Measurements from ENCODE around the gene EFNB3. TPM values are rescaled to one million over a fixed set of nuclear protein-coding genes. Genes with fewer than 3 reads are reported as not detected.

The EFNB3 gene
- total RNA-seq, 1 experiment from 2014 or later: 2.5 TPM

DNA sequence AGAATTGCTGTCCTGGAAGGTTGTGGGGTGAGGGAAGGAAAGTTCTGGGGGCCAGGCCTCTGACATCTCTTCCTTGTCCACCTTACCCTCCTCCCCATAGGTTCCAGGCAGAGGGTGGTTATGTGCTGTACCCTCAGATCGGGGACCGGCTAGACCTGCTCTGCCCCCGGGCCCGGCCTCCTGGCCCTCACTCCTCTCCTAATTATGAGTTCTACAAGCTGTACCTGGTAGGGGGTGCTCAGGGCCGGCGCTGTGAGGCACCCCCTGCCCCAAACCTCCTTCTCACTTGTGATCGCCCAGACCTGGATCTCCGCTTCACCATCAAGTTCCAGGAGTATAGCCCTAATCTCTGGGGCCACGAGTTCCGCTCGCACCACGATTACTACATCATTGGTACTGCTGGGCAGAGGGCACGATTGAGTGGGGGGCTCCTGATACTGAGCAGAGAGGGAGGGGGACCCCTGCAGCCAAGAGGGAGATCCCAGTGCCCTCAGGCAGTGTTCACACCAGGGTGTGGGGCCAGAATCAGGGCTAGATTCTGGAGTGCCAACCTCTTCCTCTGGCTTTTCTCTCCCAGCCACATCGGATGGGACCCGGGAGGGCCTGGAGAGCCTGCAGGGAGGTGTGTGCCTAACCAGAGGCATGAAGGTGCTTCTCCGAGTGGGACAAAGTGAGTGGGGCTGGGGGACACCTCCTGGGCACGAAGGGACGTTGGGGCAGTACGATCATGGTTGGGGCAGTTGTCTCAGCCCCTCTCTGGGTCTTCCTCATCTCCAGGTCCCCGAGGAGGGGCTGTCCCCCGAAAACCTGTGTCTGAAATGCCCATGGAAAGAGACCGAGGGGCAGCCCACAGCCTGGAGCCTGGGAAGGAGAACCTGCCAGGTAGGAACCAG, 3.1 kb downstream of the EFNB3 start:
- no peak for DNase-seq (ENCODE audit: low read depth, low spot score)
- intact Hi-C loops (cut with micrococcal nuclease; ENCODE audit: unreplicated experiment) (no loop called here), in situ Hi-C loops (cut with HindIII; ENCODE audit: low pct_unique_long_range_greater_than_20kb, low sequenced_read_pairs) (no loop called here)
- no peak for ATAC-seq
- BruUV-seq (replicated peaks): no TSS peak
- Histone ChIP-seq H3K4me3 (ENCODE audit: low read depth in 2 of 2, low read length in 2 of 2) (no peak overlapping the region), H3K27ac (ENCODE audit: low read length) (no peak overlapping the region), H3K9me3 (ENCODE audit: control insufficient read depth, insufficient read depth, low read depth, low read length) (no peaks in the 10 kb centered on the region), H3K27me3 (ENCODE audit: control insufficient read depth, insufficient read depth, low read length) (no peaks in the 10 kb centered on the region), H3K36me3 (ENCODE audit: control insufficient read depth, insufficient read depth, low read length) (no peaks in the 10 kb centered on the region), H3K4me1 (ENCODE audit: control insufficient read depth, insufficient read depth, low read length) (peaks cover 12% of the 10 kb centered on the region; the same call in 1 of the 2 replicates)
- ChIA-PET POLR2A (no interaction called here), CTCF (no interaction called here)
- TF ChIP-seq, protein P1, sequence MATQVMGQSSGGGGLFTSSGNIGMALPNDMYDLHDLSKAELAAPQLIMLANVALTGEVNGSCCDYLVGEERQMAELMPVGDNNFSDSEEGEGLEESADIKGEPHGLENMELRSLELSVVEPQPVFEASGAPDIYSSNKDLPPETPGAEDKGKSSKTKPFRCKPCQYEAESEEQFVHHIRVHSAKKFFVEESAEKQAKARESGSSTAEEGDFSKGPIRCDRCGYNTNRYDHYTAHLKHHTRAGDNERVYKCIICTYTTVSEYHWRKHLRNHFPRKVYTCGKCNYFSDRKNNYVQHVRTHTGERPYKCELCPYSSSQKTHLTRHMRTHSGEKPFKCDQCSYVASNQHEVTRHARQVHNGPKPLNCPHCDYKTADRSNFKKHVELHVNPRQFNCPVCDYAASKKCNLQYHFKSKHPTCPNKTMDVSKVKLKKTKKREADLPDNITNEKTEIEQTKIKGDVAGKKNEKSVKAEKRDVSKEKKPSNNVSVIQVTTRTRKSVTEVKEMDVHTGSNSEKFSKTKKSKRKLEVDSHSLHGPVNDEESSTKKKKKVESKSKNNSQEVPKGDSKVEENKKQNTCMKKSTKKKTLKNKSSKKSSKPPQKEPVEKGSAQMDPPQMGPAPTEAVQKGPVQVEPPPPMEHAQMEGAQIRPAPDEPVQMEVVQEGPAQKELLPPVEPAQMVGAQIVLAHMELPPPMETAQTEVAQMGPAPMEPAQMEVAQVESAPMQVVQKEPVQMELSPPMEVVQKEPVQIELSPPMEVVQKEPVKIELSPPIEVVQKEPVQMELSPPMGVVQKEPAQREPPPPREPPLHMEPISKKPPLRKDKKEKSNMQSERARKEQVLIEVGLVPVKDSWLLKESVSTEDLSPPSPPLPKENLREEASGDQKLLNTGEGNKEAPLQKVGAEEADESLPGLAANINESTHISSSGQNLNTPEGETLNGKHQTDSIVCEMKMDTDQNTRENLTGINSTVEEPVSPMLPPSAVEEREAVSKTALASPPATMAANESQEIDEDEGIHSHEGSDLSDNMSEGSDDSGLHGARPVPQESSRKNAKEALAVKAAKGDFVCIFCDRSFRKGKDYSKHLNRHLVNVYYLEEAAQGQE (IDR thresholded peaks at IDR 0.05; ENCODE audit: insufficient read depth in 1 of 2, low read depth in 2 of 2, low read length in 1 of 2): no peak
- TF ChIP-seq SIN3A (IDR thresholded peaks at IDR 0.05; ENCODE audit: borderline replicate concordance, insufficient read depth, low read depth, low read length): no peak
- no peak for TF ChIP-seq TCF7L2 (IDR thresholded peaks at IDR 0.05; ENCODE audit: low read depth, low read length)
- TF ChIP-seq POLR2AphosphoS5 (IDR thresholded peaks at IDR 0.05; ENCODE audit: low read depth, low read length): no peak
- TF ChIP-seq, protein P2, sequence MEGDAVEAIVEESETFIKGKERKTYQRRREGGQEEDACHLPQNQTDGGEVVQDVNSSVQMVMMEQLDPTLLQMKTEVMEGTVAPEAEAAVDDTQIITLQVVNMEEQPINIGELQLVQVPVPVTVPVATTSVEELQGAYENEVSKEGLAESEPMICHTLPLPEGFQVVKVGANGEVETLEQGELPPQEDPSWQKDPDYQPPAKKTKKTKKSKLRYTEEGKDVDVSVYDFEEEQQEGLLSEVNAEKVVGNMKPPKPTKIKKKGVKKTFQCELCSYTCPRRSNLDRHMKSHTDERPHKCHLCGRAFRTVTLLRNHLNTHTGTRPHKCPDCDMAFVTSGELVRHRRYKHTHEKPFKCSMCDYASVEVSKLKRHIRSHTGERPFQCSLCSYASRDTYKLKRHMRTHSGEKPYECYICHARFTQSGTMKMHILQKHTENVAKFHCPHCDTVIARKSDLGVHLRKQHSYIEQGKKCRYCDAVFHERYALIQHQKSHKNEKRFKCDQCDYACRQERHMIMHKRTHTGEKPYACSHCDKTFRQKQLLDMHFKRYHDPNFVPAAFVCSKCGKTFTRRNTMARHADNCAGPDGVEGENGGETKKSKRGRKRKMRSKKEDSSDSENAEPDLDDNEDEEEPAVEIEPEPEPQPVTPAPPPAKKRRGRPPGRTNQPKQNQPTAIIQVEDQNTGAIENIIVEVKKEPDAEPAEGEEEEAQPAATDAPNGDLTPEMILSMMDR (IDR thresholded peaks at IDR 0.05): no peak

DNA sequence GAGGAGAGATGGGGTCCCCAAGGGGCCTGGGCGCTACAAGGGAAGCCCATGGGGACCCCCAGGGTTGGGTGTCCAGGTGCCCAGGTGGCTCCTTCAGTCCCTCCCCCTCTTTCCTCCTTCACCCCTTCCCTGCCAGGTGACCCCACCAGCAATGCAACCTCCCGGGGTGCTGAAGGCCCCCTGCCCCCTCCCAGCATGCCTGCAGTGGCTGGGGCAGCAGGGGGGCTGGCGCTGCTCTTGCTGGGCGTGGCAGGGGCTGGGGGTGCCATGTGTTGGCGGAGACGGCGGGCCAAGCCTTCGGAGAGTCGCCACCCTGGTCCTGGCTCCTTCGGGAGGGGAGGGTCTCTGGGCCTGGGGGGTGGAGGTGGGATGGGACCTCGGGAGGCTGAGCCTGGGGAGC, 4.0 kb downstream of the EFNB3 start:
- ChIA-PET CTCF (no interaction called here), POLR2A (no interaction called here)
- no TSS peak for BruUV-seq (replicated peaks)
- Histone ChIP-seq H3K36me3 (ENCODE audit: control insufficient read depth, insufficient read depth, low read length) (no peaks in the 10 kb centered on the region), H3K27me3 (ENCODE audit: control insufficient read depth, insufficient read depth, low read length) (no peaks in the 10 kb centered on the region), H3K9me3 (ENCODE audit: control insufficient read depth, insufficient read depth, low read depth, low read length) (no peaks in the 10 kb centered on the region), H3K4me3 (ENCODE audit: low read depth in 2 of 2, low read length in 2 of 2) (no peak overlapping the region), H3K4me1 (ENCODE audit: control insufficient read depth, insufficient read depth, low read length) (peaks cover 9% of the 10 kb centered on the region; the same call in 1 of the 2 replicates), H3K27ac (ENCODE audit: low read length) (no peak overlapping the region)
- no peak for TF ChIP-seq TCF7L2 (IDR thresholded peaks at IDR 0.05; ENCODE audit: low read depth, low read length)
- TF ChIP-seq, protein P1 (IDR thresholded peaks at IDR 0.05; ENCODE audit: insufficient read depth in 1 of 2, low read depth in 2 of 2, low read length in 1 of 2): no peak
- TF ChIP-seq, protein P2 (IDR thresholded peaks at IDR 0.05): no peak
- no peak for TF ChIP-seq POLR2AphosphoS5 (IDR thresholded peaks at IDR 0.05; ENCODE audit: low read depth, low read length)
- no peak for TF ChIP-seq SIN3A (IDR thresholded peaks at IDR 0.05; ENCODE audit: borderline replicate concordance, insufficient read depth, low read depth, low read length)
- no peak for DNase-seq (ENCODE audit: low read depth, low spot score)
- no peak for ATAC-seq
- intact Hi-C loops (cut with micrococcal nuclease; ENCODE audit: unreplicated experiment) (no loop called here), in situ Hi-C loops (cut with HindIII; ENCODE audit: low pct_unique_long_range_greater_than_20kb, low sequenced_read_pairs) (no loop called here)

Measured in Panc1 (cell line).